ENCODE measurements around the gene BPIFB6.

Gene BPIFB6

DNA sequence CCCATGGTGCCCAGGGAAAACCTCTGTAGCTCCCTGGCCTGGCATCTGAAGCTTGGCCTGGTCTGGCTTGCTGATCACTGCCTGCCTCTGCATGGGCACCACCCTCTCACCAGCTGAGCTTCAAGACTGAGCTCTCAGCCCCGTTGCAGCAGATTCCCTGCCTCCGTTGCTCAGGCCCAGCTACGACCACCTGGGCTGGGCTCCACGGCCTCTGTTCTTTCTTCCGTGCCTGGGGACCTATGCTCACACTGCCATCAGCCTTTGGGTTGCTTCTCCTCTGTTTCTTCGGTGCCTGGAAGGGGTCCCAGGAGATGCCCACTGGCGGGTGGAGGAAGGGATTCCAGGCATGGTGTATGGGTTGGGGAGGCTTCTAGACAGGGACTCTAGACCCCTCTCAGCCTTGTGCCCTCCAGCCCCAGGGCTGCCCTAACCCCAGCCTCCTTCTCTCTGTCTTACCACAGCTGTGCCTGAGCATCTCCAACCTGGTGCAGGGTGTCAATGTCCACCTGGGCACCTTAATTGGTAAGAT lies 14.8 kb upstream of the BPIFB6 start:
- DNase-seq = no peak

DNA sequence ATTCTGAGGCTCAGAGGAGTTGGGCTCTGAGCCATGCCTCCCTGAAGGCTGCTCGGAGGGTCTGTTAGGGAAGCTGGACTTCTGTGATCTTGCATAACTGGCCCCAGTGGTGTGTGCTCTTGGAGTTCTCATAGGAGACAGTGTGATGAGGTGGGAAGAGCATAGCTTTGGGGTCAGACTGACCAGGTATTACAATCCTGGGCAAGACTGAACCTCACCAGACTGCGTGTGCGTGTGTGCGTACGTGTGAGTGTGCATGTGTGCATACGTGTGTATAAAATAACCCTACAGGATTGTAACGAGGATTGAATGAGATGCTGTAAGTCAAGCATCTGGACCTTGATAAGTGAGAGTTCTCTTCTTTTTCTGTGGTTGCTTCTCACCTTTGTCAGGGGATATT lies 13.9 kb upstream of the BPIFB6 start:
- DNase-seq = no peak

DNA sequence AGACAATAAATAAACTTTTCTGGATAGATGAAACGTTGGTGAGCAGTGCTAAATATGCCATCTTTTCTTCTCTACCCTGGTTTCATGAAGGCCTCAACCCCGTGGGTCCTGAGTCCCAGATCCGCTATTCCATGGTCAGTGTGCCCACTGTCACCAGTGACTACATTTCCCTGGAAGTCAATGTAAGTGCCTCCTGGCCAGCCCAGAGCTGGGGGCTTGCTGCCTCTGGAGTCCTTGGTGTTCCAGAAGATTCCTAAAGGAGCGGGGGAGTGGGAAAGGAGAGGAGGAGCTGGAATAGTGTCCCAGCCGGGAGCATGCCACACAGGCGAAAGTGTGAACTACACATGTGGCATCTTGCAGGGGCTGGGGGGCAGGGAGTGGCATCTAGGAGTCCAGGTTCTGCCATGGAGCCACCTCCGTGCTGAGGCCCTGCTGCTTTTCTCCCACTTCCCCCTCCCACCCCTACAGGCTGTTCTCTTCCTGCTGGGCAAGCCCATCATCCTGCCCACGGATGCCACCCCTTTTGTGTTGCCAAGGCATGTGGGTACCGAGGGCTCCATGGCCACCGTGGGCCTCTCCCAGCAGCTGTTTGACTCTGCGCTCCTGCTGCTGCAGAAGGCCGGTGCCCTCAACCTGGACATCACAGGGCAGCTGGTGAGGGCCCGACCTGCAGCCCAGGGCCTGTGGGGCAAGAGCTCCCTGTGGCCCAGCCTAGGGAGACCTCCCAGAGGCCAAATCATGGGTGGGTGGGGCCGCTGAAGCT lies 13.1 kb upstream of the BPIFB6 start:
- DNase-seq = no peak

DNA sequence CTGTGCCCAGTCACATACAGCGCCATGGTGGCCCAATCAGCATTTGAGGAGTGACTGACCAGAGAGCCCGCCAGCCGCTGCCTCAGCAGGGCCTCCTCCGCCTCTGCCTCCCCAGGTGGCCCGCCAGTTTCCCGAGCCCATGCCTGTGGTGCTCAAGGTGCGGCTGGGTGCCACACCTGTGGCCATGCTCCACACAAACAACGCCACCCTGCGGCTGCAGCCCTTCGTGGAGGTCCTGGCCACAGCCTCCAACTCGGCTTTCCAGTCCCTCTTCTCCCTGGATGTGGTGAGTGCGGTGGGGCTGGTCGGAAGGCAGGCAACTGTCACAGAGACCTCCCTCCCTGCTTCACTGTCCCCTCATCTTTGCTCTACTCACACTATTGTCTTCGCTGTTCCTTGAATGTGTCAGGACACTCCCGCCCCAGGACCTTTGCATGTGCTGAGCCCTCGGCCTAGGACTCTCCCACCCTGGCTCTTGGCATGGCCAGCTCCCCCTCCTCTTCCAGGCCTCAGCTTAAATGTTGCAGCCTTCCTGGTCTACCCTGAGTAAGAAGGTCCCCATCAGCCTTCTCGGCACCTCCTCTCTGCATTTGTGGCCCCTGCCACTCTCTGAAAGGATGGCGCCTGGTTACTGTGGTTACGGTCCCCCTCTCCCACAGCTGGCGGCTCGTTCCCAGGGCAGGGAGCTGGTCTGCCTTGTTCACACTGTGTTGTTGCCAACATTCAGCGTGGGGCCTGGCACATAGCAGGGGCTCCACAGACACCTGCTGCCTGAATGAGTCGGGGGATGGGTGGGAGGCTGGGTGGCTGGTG lies 11.8 kb upstream of the BPIFB6 start:
- DNase-seq = no peak

DNA sequence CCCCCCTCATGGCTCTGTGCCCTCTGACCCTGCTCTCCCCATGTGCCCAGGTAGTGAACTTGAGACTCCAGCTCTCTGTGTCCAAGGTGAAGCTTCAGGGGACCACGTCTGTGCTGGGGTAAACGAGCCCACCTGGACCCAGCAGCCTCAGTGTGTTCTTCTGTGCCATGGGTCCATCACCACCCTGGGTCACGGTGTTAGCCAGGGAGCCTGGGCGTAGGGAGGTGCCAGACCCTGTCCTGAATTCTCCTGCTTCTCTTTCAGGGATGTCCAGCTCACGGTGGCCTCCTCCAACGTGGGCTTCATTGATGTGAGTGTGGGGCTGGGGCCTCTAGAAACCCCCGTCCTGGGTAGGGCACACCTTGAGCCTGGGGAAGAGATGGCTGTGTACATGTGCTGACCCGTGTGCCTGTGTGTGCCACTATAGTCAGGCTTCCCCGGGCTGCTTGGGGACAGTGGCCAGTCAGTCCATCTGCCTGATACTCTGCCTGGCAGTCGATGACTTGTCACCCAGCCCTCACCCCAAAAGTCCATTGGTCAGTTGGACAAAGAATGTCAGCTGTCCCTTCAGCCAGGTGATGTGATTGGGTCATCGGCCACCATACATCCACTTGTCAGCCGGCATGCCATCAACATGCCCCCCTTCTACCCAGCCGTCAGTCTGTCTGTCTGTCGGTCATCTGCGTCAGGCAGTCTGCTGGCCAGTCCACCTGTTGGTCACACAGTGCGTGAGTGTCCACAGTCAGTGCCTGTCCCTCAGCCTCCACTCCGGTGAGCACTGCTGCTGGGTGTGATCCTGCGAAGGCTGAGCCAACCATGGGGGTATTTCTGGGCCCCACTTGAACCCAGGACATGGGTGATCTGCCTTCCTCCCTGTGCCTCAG lies 10.9 kb upstream of the BPIFB6 start:
- no peak for DNase-seq

DNA sequence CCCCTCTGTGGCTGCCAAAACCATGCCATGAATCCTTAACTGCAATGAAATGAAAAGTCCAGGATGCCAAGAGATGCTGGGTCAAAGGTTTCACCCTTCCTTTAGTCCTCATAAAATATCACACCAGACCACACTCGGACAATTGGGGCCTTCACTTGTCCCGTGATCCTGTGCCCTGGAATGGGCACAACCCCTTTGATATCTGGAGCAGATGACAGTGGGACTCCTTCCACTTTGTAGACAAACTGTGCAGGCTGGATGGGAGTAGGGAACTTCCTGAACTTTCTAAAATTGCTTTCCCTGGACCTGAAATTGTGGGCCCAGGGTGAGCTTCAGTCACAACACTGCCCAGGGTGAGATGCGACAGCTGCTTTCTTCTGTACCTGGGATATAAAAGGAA lies 9.6 kb upstream of the BPIFB6 start:
- DNase-seq = no peak

DNA sequence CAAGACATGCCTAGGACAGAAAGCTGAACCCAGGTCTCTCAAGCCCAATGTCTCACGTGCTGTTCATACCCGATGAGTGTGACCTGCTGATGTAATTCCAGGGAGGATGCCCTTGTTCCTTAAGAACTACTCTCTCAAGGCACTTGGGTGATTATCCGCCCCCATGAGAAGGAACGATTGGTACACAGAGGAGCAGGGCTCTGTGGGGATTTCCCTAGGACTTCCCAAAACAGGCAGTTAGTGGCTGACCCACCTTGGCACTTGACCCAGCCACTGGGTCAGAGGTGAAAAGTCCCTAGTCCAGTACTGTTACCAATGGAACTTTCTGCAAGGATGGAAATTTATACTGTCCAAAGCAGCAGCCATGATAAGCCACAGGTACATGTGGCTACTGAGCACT lies 9.2 kb upstream of the BPIFB6 start:
- no peak for DNase-seq

DNA sequence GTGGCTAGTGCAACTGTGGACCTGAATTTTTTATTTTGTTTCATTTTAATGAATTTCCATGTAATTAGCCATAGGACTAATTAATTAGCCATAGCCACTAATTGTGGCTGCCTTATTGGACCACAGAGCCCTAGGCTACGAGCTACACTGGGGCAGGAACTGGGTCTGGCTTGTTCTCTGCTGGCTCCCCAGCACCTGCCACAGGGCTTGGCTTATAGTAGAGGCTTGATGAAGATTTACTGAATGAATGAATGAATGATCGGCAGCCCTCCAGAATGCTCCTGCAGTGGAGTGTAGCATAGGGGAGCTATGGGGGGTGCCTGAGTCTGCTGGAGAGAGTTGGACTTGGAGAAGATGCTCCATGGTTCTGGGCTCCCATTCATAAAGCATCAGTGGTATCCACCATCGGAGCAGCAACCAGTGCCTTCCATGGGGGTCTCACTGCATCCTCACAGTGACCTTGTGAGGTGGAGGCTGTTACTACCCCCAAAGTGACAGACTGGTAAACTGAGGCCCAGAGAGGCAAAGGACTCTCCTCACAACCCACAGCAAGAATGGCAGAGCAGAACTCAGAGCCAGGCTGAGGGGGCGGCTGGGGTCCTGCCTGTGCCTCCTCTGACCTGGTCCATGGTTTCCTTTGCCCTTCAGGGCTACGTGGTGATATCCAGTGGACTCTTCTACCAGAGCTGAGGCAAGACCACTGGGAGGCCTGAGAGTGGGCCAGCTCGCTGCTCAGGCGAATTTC lies 8.6 kb upstream of the BPIFB6 start:
- DNase-seq = no peak

DNA sequence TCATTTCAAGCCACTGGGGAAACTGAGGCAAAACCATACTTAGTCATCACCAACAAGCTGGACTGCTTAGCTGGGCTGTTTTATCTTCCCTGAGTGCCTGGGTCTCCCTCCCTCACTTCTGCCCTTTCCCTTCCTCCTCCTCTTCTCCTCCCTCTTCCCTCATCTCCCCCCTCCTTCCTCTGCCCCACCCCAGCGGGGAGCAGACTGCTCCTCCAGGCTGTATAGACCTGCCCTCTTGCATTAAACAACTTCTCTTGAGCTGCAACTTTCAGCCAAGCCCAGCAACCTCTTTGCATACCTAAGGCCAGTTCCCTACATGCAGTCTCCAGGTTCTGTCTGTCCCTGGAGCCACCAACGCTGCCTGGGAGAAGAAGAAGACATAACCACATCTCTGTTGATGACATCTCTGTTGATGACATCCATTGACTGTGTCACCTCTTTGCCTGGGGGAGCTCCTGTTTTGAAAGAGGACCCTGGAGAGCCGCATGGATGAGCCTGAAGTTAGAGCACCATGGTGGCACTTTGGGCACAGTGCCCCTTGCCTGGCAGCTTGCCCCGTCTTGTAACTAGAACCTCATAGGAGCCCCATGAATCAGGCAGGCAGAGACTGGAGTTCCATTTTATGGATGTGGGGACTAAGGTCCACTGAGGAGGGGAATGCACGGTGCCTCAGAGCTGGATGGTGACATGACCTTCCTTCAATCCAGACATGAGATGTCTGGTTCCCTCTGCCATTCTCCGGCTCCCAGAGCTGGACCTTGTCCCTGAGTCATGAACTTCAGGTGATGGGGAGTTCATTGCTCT lies 7.8 kb upstream of the BPIFB6 start:
- no peak for DNase-seq

DNA sequence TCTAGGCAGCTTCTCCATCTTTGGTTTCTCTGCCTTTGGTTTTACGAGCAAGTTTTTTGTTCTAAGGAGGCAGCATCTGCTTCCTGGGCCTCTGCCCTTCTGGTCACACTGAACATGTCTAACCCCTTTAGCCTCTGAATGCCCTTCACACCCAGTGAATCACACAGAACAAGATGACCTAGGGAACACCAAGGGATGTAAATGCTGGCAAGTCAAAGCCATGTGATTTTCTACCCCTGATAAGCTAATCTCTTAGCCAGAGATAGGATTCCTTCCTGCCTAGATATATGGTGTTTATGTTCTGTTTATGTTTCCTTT lies 7.2 kb upstream of the BPIFB6 start:
- no peak for DNase-seq

DNA sequence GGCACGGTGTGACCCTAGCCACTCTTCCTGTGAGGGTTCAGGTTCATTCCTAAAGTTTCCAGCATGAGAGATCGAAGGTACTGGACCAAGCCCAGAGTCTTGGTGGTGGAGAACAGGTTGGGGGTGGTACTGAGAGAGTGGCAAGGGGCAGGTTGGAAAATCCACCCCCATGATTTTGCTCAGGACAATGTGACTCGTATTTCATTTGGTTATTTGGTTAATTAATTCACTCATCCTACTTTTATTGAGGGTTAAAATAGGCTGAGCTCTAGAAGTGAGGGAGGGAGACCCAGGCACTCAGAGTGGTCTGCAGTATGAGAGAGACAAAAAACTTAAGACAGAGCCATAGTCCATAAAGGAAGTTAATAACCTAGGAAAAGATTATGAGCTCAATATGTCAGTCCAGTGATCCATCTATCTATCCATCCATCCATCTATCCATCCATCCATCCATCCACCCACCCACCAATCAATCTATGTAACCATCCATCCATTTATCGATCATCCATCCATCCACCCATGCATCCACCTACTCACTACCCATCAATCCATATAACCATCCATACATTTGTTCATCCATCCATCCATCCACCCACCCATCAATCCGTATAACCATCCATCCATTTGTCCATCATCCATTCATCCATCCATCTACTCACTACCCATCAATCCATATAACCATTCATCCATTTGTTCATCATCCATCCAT lies 6.7 kb upstream of the BPIFB6 start:
- DNase-seq = no peak

DNA sequence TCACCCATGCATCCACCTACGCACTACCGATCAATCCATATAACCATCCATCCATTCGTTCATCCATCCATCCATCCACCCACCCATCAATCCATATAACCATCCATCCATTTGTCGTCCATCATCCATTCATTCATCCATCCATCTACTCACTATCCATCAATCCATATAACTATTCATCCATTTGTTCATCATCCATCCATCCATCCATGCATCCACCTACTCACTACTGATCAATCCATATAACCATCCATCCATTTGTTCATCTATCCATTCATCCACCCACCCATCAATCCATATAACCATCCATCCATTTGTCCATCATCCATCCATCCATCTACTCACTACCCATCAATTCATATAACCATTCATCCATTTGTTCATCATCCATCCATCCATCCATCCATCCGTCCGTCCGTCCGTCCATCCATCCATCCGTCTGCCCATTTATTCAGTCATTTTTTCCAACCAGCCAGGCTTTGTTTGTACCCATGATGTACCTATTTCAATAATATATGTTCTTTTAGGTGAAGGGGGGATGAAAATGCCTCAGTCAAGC lies 6.1 kb upstream of the BPIFB6 start:
- DNase-seq = no peak

DNA sequence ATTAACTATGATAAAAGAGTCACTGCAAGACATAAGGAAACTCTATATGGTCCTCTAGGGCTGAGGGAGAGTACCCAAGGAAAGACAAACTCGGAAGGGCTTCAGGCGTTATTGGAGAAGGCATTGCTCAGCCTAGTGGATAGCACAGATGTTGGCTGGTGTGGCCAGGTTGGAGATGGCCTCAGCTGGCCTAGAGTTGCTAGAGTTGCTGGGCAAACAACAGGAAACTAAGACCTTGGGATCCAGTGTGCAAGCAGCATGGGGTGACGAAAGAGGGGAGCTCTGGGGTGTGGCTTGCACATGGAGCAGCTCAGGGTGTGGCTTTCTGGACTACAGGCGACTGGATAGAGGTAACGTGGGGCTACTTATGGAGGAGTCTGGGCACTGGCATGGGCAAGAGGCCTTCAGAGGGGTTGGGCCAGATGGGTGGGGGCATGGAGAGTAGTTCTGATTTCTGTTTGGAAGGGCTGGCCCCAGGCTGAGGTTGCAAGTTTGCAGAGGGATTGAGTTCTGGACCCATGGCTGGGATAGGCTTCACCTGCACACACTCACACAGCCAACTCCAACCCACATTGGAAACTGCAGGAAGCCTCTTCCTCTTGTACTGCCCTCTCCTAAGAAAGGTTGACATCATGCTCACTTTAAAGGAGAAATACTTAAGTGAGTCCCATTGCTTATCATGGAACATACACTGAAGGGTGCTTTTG lies 5.2 kb upstream of the BPIFB6 start:
- no peak for DNase-seq

DNA sequence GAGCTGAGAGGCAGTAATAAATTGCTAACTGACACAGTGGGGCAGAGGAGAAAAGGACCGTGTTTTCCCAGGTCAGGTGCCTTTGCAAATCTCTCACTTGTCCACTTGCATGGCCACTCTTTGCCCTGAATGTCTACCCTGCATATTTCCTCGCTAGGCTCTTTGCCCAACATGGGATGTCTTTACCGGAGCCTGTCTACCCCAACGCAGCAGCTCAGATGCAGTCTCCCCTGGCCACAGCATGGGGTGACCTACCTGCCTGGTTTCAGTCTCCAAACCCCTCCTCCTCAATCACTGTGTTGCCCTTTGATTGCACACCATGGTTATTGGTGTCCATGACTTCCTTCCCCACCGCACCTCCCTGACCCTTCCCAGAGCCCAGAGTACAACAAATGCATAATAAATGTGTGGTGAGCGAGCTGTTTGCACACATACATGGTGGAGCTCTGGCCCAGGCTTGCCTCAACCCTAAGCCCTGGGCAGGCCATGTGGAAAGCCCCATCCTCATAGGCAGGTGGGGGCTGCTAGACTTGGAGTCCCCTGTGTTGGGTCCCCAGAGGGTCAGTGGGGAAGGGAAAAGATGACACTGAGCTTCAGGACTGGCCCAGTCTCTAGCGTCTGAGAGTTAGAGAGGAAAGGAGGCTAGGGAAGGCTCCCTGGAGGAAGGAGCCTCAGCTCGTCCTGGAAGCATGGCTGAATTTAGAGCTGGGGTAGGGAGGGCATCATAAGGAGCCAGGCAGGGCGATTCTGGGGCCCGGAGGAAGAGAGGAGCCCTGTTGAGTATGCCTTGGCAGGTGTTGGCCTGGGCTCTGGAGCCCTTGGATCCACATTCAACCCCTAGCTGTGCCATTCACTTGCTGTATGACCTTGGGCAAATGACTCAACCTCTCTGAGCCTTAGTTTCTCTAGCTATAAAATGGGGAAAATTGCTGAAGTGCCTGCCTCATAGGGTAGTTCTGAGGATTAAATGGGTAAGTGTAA lies 4.4 kb upstream of the BPIFB6 start:
- DNase-seq = no peak

DNA sequence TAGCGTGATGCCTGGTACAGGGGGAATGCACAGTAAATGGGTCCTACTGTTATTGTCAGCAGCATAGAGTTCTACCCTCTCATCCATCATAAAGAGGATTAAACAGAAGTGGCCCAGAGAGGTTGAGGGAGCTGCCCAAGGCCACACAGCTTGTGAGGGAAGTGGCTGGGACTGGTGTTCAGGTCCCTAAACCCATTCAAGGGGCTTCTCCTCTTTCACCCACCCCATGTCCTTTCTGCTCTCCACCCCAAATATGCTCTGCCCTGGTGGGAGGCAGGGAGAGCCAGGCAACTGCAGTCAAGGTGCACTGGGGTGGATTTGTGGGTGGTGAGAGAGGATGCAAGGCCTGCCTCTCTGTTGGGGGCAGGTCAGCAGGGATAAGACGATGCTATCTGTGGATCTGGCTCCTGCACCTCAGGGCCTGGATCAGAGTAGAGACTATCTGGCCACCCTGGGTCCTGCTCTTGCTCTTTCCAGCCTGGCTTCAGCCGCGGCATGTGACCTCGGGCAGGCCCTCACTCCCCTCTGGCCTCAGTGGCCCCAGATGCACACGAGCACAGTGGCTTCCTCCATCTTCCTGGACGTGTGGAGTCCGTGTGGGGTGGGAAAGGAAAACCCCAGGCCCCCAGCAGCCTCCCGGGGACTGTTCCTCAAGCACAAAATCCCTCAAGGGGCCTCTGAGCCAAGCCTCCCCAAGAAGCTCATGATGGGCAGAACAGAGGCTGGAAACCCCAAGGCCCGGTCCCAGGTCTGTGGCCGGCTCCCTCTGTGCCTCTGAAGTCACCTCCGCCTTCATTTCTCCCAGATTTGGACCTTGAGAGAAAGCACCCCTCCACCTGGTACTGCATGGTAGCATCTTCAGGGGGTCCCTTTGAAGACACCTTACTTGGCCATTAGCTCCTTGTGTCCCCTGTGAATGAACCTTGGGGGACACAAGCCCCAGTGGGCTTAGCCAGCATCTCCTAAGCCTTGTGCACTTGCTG lies 3.4 kb upstream of the BPIFB6 start:
- no peak for DNase-seq

DNA sequence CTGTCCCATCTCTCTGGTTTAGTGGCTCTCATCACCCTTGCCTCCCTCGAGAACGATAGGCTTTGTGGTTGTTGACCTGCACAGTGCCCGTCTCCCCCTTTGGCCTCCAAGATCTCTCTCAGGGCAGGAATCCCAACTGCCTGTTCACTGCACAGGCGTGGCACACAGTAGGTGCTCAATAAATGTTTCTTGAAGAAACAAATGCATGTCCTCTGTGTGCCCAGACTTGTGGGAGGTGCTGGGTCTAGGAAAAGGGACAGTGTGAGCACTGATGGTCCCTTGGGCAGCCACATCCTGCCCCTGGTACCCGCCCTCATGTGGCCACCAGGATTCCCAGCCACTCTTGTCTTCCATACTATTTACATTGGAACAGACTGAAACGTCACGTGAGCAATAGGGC lies 2.6 kb upstream of the BPIFB6 start:
- DNase-seq = no peak

DNA sequence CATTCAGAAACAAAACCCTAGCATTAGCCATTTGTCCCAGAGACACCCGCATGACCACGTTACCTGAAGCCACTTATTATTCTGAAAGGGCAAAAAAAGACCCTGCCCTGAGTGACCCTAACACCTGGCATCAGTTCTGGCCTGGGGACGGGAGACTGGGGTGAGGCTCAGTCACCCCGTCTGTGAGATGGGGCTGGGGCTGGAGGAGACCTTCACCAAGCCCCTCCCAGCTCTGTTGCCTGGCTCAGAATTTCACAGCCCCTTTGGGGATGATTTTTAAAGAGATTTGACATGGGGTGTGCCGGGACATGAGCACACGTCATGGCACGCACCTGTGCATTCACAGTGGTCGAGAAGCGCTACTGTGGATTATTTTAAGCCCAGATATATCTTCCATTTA lies 1.4 kb upstream of the BPIFB6 start:
- DNase-seq = no peak

DNA sequence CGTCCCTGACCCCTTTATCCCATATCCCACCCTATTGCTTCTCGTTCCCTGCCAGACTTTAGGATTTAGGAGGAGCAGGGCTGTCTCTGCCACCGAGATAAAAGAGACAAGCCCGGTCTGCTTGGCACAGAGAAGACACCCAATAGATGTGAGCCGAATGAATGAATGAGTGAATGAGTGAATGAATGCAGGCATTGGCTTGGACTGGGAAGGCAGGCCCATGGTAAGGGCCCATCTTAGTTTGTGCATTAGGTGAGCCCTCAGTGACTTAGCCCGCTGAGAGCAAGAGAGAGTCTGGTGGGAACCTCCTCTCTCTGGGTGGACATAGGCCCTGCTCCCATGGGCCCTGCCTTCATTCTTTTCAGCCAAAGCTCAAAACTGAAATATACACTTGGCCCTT lies 879 bp upstream of the BPIFB6 start:
- DNase-seq = no peak

All from activated T-cell treated with anti-CD3 and anti-CD28 coated beads, Interleukin-2, amount 50 U/mL, for 48 hours (primary cell).